IPS DF 4.7 (cell line): ENCODE measurements around the gene RAB3IL1.
A peak's percentile ranks its signal among the peaks of the same experiment; 100 is the strongest.
"Not testable (repeated sequence)": the region's sequence is repeated elsewhere in the genome, so short reads cannot be mapped to it uniquely, and the experiment has no call there.

Experiments
- DNase-seq: peaks from one replicate; pipeline ENCODE4 v3.0.0-alpha.2; 2013; ENCODE audit warnings: low spot score; ENCODE audit errors: extremely low read depth

Gene RAB3IL1

DNA sequence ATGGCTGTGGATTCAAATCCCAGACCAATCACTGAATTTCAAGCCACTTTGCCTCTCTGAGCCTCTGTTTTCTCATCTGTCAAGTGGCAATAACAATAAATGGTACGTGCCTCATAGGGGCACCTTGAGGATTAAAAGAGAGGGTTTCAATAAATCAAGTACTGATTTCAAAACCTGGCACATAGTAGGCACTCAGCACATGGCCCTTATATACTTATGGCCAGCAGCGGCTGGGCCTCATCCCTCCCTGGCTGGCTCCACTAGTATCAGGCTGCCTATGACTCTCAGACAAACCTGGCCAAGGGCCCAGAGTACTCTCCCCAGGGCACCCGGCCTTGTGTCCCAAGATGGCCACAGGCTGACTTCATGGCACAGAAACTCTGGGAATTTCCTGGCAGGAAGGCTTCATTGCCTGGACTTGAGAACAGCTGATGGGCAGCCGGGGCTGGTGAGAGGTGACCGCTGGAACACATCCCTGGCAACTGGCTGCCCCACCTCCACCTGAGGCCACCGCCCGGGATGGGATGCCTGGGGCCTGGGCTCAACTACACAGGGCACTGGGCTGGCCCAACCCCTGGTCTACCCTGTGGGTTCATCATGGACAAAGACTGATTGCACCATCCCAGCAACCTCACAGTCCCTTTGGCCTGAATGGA, 29.4 kb downstream of the RAB3IL1 start:
- DNase-seq: no peak

DNA sequence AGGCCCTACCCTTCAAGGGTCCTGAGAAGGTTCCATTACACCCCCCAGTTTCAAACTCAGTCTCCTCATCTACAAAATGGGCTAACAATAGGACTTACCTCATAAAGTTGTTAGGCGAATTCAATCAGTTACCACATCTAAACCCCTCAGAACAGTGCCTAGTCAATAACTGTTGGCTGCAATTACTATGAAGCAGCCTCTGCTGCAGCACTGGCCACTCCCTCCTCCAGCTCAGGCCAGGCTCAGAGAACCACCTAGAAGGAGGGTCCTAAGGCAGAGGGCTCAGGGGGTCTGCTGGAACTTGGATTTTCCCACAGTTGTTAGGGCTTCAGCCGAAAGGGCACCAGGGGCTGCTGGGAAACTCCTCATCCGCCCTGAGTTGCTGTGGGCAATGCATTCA, 30.7 kb downstream of the RAB3IL1 start:
- DNase-seq: no peak

DNA sequence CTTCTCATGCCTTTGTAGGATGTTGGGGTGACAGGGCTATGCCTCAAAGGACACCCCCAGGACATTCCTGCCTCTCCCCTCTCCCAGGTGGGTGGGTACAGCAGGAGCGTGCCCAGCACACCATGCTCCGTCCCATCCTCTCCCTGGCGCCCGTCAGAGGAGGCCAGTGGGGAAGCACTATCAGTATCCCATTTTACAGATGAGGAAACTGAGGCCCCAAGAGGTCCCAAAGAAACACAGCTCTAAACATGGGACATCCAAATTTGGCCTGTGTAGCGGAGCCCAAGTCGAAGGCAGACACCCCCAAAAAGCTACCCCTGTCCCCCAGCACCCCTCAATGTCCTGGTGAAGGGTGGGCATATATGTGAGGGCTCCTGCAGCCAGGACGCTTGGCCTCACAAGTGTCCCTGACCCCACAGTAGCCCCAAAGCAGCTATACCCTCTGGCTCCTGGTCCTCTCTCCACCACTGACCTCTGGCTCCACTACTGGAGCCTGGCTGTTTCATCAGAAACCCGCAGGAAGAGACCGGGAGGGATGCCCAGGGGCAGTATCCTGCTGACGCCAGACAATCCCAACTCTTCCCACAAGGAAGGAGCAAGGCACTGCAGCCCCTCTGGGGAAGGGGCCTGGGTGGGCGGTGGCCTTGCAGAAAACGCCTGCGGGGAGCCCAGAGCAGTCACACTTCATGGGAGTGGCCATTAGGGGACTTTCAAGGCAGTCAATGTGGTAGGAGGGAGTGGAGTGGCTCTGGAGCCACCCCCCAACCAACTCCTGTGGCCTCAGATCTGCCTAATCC, 31.4 kb downstream of the RAB3IL1 start:
- DNase-seq: no peak

DNA sequence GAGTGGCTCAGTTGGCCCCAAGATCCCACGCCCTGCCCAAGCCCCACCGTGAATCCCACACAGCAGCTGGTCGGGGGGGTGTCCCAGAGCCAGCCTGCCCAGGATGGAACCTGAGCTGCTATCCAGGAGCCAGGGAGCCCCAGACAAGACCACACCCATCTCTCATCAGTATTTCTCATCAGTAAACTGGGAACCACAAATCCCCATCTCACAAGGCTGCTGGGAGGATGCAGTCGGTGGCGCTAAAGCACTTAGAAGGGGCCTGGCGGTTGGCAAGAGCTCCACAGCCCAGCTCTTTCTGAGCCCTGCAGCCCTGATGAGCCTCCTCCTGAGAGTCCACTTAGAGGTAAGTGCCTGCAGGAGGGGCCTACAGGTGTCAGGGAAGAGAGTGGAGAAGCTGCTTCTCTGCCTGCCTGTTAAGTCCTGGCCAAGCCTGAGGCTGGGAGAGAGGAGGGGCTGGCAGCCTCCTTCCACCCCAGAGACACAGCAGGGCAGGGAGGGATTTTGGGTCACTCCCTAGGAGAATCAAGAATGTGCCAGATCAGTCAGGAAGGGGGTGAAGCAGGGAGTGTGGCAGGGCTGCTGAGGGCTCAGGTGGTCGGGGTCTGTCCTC, 32.1 kb downstream of the RAB3IL1 start:
- no peak for DNase-seq

DNA sequence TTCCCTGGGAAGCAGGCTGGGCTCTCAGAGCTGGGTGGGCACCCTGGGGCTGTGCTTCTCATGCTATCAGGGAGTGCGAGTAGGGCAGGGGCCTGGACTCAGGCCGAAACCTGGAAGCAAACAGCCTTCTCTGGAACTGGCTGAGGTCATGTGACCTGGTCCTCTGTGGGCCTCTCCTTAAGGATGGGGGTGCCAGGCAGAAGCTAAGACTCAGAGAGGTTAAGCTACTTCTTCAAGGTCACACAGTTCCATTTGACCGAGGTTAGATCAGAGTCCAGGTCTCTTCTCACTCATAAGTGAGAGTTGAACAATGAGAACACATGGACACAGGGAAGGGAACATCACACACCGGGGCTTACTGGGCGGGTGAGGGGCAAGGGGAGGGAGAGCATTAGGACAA, 33.4 kb downstream of the RAB3IL1 start:
- DNase-seq: no peak

DNA sequence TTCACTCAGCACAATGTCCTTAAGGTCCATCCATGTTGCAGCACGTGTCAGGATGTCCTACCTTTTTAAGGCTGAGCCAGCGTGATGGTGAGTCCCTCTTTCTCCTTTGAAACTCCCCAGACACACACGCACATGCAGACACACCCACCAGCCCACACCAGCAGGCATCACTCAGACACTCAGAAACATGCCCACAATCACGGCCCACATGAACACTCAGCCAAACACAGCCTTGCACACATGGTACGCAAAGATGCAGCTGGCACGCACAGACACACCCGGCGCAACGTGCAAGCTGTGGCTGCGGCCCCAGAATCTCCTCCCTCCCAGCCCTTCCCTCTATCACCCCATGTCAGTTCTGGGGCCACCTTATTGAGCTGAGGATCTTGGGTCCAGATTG, 34.0 kb downstream of the RAB3IL1 start:
- DNase-seq: no peak

DNA sequence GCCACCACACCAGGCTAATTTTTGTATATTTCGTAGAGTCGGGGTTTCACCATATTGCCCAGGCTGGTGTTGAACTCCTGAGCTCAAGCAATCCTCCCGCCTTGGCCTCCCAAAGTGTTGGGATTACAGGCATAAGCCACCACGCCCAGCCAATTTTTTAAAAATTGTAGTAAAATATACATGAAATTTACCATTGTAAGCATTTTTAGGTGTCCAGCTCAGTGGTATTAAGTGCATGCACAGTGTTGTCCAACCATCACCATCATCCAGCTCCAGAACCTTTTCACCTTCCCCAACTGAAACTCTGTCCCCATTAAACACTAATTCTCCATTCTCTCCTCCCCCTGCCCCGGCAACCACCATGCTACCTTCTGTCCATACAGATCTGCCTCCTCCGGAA, 34.5 kb downstream of the RAB3IL1 start:
- no peak for DNase-seq

DNA sequence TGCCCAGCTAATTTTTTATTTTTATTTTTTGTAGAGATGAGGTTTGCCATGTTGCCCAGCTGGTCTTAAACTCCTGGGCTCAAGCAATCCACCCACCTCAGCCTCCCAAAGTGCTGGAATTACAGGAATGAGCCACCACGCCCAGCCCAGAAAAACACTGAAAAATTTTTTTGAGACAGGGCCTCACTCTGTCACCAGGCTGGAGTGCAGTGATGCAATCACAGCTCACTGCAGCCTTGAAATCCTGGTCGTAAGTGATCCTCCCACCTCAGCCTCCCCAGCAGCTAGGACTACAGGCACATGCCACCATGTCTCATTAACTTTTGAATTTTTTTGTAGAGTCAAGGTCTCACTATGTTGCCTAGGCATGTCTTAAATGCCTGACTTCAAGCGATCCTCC, 35.1 kb downstream of the RAB3IL1 start:
- DNase-seq: not testable (repeated sequence)

DNA sequence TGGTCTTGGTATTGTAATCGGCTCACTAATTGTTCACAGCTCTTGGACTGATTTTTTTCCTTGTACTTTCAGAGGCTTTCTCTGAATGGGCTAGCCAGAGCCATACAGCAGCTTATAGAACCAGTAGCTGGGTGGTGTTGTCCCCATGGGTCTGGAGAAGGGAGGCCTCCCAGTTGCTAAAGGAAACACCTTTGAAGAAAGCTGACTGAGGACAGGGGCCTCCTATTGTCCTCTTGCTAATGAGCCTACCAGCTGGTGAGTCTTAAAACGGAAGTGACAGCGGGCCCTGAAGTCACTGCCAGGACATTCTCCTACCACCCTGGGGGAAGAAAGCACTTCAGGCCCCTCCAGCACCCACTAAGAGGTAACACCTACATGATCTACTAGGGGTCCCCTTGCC, 36.0 kb downstream of the RAB3IL1 start:
- DNase-seq: no peak

DNA sequence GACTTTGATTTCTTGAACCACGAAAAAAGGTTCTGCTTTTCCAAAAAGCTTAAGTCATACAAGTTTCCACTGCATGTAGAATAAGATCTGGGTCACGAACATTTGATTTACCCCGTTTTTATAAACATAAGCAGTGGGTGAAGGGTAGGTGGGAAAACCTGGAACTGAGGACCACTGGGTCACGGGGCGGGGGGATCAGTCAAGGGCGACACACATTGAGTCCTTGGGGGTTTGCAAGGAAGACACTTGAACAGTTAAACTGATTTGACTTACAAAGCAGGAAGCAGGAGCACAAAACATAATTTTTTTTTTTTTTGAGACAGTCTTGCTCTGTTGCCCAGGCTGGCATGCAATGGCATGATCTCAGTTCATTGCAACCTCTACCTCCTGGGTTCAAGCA, 36.9 kb downstream of the RAB3IL1 start:
- DNase-seq: no peak

DNA sequence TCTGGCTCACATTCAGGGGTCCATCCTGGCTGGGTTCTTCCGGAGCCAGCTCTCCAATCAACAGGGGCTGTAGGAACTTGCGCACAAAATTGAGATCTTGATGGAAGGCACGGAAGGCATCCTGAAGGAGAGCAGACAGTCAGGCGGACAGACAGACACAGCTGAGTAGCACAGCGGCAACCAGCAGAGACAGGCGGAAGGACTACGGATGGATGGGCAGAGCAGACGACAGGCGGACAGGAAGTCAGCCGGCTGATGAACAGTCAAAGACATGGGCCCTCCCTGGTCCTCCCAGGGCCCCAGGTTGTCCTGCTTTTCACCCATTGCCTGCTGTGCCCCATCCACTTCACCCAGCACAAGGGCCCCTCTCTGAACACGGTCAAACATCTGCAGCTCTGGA, 37.3 kb downstream of the RAB3IL1 start:
- DNase-seq: no peak

DNA sequence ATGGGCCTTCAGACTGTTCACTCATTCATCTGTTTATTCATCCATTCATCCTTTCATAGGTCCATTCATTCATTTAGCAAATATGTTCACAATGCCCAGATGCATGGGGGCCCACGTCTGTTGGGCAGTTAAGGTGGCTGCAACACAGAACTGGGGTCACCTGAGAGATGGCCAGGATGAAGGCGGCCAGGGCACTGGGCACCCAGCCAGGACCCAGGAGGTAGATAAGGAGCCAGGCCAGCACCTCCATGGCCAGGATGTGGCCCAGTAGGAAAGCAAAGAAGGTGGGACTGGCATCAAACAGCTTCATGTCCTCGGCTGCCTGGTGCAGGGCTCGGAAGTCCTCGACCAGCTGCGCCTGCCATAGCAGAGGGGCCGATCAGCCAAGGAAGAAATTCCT, 38.2 kb downstream of the RAB3IL1 start:
- DNase-seq: no peak

DNA sequence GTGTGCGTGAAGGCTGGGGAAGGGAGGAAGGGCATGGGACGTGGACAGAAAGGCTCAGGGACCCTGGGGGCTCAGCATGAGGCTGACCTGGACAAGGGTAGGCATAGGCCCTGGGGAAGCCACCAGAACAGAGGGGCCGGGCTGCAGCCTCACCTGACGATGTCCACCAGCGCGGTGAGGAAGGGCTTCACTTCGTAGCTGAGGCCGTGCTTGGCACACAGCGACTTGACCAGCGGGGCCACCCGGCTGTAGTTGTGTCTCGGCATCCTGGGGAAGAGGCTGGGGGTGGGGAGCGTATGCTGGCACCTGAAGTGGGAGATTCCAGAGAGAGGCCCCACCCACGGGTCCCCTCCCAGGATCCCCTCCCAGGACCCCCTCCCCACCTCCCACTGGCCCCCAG, 41.7 kb downstream of the RAB3IL1 start:
- DNase-seq: no peak

DNA sequence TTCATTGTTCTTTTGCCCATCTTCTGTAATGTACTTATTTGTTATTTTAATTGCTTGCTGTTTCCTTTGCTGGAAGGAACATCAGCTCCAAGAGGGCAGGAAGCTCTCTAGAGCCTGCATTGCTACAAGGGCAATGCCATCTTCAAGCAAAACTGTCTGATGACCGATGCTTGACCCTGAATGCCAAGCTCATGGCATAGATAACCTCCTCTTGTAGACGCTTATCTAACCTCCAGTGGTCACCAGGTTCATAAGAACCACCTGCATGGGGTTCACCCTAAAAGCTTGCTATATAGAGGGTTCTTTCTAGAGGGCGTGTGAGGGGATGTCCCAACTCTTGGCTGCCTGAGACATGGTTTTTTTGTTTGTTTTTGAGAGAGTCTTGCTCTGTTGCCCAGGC, 42.5 kb downstream of the RAB3IL1 start:
- DNase-seq: no peak

DNA sequence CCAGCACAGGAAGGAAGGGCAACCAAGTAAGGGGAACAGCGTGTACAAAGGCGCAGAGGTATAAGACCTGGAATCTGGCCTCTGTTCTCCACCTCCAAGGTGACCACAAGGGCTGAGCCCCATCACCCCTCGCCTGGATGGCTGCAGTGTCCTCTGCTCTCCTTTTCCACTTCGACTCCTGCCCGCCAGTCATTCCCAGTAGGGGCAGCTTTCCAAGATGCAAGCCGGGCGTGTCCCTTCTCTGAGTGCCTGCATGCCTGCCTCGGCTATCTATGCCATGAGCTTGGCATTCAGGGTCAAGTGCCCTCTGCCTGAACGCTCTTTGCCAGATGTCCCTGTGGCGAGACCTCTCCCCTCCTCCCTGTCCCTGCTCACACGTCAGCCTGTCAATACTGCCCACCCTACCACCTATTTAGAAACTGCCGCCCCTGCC, 43.0 kb downstream of the RAB3IL1 start:
- no peak for DNase-seq

DNA sequence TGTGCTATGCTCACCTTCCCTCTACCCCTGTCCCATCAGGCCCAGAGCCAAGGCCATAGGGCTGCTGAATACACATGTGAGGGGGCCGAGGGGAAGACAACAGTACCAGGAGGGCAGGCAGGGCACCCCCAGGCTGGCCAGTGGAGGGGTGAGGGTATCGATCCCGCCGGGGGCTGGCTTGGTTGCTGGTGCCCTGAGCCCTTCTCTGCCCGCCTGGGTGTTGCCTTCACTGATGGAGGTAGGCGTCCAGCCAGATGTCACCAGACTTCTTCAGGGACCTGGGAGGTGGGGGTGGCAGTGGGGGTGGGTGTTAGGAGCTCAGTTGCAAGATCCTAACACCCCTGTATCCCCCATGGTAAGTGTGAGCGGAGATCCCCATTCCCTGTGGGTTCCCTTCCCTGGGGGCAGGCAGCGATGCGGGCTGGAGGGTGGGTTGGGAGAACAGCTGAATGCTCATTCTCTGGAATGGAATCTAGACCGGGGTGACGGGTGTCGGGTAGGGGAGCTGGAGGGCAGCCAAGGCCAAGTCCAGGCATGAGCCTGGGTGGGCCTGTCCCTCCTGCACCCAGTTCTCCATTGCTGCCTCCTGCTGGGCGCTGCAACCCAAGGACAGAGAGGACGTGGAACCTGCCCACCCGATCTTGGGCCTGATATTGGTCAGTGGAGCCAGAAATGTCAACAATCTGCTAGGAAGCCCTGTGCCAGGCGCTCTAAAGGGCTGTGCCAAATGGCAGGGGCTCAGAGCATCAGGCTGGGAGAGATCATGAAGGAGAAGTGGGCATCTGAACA, 43.6 kb downstream of the RAB3IL1 start:
- DNase-seq: no peak

DNA sequence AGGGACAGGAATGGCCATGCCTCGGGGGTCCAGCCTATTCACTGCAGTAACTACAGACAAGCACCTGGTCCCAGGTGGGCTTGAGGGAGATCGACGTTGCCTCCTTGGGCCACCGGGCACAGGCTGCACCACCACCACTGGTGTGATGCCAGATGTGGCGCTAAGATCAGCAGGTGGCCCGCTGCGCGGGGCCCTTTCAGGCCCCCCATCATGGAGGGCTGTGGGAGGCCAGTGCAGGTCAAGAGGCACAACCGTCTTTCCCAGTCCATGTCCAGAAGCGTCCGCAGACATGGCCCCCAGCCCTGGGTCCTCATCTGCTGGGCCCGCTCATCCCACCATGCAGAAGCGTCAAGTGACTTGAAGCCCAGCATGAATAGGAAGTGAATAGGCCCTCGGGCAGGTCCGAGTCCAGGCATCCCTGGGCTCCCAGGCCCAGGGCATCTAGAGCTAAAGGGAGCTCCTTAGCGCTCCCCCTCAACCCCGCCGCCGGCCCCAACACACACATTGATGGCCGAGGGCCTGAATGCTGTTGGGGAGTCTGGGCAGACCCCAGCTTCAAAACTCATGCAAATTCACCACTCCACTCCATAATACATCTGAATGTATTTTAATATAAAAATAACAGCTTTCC, 44.3 kb downstream of the RAB3IL1 start:
- DNase-seq: no peak

DNA sequence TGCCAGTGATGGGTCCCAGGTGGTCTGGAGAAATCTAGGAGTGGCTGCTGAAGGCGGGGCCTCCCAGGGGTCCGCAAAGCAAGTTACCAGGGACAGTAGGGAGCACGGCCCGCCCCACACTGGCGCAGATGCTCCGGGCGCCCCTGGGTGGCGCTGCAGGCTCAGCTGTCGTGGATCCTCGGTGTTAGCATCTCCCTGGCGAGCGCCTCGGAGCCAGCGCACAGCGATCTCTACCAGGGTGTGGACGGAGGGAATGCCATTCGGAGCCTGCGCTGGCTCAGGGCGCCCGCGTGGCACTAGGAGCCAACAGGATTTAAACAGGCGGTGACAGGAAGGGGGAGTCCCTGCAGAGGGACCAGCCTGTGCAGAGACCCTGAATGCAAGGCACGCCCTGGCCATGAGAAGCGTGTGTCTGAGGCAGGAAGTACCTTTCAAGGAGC, 46.2 kb downstream of the RAB3IL1 start:
- DNase-seq: peak; percentile 76

DNA sequence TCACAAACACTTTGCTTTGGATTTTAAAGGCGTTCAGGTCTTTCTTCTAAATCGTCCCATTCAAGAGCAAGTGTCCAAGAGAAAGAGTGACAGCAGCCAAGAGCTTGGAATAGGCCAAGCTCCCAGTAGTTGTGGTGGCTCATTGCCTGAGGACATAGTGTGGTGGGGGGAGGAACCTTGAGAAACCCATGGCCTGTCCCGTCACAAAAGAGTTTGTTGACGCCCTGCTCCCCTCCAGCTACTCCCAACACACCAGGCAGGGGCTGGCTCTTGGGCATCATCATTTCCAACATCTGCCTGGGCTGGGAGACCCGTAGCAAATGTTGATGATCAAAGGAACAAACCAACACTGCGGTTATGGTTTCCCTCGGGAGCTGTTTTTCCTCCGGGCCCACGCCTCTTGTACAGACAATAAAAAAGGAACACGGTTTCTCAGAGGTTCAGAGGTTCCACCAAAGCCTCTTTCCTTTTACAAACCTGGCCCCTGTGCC, 46.8 kb downstream of the RAB3IL1 start:
- no peak for DNase-seq

DNA sequence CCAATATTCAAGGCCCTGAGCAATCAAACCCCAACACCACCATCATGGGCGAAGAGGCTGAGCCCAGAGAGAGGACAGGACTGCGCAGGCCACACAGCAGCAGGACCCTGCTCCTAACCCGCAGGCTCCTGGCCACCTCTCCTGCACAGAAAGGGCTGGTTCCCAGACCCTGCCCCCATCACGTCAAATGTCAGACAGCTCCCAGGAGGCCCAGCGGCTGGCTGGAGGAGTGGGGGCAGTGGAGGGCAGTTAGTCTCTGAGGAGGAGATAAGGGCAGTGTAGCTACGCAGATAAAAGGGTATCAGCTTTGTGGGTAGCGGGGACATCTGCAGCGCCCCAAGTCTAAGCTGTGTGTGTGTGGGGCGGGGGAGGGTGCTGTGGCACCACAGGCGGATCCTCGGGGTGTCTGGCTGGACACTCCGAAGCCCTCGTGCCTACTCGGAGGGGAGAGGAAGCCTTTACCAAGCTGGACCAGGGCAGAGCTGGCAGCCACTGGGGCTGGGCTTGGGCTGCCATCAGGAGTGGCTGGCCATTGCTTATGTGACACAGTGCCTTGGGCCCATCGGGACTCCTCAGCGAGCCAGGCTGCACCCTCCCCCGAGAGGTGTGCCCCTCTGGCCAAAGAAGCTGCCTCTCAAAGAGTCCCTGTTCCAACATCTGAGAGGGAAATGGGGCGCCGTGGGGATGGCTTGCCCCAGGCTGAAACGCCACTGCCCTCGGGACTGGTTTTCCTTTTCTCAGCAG, 47.5 kb downstream of the RAB3IL1 start:
- no peak for DNase-seq

DNA sequence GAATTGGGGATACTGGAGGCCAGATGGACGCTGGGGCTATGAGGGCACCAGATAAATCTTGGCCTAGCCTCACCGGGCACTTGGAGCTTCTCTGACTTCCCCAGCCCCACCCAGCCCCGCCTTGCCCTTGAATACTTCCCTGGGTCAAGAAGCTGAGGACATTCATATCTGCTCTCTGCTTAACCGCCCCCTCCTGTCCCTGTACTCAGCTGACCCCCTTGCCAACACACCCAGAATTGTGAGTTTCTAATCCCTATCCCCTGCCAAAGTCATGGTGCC, 48.0 kb downstream of the RAB3IL1 start:
- no peak for DNase-seq
